ENCODE results near the gene DAPK3. TPM values are rescaled to one million over a fixed set of nuclear protein-coding genes. Genes with fewer than 3 reads are reported as not detected.

The DAPK3 gene
- total RNA-seq, 4 donors from 2014 or later = 192 to 257 (median 235) TPM

DNA sequence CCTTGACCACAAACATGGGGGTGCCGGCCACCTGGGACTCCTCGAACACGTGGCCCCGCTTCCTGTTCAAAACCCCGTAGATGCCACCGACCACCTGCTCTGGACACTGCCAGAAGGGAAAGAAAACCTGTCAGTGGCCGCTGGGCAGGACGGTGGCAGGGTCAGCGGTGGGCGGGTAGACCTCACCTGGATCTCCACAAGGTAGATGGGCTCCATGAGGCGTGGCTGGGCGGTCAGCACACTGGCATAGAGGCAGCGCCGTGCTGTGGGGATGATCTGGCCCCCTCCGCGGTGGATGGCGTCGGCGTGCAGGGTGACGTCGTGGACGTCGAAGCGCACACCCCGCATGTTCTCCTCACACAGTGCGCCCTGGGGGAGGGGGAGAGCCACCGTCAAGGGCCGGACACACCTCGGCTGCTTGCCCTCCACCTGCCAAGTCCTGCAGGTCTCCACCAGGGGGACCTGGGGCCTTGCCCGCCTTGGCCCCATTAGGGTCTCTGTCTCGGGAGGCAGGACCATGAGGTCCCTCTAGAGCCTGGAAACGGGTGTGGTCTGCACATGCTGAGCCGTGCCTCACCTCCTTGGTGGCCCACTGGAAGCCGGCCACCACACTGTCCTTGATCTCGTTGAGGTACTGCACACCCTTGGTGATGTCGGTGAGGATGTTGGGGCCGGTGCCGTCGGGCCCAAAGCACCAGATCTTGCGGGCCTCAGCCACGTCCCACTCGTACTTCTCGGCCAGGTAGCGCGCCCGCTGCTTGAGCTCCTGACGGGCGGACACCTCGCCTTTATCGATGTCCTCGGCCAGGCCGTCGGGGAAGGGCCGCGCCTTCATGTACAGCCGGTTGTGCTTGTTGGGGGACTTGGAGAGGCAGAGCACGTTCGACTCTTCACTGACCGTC is 6.6 kb upstream of the DAPK3 start:
- no peaks in the 10 kb centered on the region for H3K27me3 ChIP-seq
- 81% methylated on average over 8 of the region's 59 CpGs; no CpG with 5 or more reads in 1 of the 2 donors for WGBS, 2 donors (ENCODE audit: low coverage in 1 of 2)
- peaks cover 0 to 45% (median 0%) of the 10 kb centered on the region in 3 donors for H3K4me1 ChIP-seq
- no peak for TF ChIP-seq EP300 (IDR thresholded peaks at IDR 0.05)
- TF ChIP-seq, protein P1, sequence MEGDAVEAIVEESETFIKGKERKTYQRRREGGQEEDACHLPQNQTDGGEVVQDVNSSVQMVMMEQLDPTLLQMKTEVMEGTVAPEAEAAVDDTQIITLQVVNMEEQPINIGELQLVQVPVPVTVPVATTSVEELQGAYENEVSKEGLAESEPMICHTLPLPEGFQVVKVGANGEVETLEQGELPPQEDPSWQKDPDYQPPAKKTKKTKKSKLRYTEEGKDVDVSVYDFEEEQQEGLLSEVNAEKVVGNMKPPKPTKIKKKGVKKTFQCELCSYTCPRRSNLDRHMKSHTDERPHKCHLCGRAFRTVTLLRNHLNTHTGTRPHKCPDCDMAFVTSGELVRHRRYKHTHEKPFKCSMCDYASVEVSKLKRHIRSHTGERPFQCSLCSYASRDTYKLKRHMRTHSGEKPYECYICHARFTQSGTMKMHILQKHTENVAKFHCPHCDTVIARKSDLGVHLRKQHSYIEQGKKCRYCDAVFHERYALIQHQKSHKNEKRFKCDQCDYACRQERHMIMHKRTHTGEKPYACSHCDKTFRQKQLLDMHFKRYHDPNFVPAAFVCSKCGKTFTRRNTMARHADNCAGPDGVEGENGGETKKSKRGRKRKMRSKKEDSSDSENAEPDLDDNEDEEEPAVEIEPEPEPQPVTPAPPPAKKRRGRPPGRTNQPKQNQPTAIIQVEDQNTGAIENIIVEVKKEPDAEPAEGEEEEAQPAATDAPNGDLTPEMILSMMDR (IDR thresholded peaks at IDR 0.05) = peak in 1 of 4 experiments; percentile 2
- H3K36me3 ChIP-seq = peaks cover 4 to 81% of the 10 kb centered on the region in 2 donors
- ATAC-seq = no peak
- no peaks in the 10 kb centered on the region for H3K9me3 ChIP-seq
- peak overlapping the region in 3 of 4 donors; percentile 24 to 53 (median 51) for H3K27ac ChIP-seq
- H3K4me3 ChIP-seq = no peak overlapping the region

DNA sequence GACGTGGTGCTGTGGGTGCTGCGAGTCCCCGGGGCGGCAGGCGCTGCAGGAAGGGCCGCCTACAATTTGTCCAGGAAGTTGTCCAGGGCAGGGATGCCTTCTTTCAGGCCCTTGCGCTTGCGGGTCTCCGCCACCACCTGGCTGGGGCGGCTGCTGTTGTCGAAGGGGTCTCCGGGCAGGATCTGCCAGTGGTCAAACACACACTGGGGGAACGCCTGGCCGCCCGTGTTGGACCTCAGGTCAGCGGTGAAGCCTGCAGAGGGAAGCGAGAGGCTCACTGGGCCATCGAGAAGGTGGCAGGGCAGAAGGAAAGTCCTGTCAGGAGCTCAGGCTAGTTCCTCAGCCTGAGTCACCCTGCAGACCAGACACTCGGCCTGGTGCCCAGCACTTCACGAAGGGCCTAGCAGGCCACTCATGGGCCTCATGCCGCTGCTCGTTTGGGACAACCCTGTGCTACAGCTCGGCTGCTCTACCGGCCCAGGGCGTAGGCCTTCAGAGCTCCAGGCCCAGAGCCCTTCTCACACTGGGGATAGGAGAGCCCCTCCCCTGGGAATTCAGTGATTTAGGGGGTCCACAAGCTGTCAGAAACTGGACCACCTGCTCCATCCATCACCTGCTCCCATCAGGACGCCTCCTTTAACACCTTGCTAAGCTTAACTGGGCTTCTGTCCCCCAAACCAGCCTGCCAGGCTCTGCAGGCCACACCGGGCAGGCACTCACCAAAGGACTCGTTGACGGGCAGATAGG is 5.8 kb upstream of the DAPK3 start:
- WGBS, 2 donors (ENCODE audit: low coverage in 1 of 2) = 90 to 100% methylated on average over 1 to 2 of the region's 29 CpGs
- peaks cover 0 to 39% (median 0%) of the 10 kb centered on the region in 3 donors for H3K4me1 ChIP-seq
- ATAC-seq = no peak
- TF ChIP-seq EP300 (IDR thresholded peaks at IDR 0.05) = no peak
- TF ChIP-seq POLR2AphosphoS5 (IDR thresholded peaks at IDR 0.05) = peak; percentile 57
- peak overlapping the region in 3 of 4 donors; percentile 24 to 53 (median 51) for H3K27ac ChIP-seq
- no peak overlapping the region for H3K4me3 ChIP-seq
- no peaks in the 10 kb centered on the region for H3K9me3 ChIP-seq
- H3K36me3 ChIP-seq = peaks cover 4 to 75% of the 10 kb centered on the region in 2 donors
- no peaks in the 10 kb centered on the region for H3K27me3 ChIP-seq

DNA sequence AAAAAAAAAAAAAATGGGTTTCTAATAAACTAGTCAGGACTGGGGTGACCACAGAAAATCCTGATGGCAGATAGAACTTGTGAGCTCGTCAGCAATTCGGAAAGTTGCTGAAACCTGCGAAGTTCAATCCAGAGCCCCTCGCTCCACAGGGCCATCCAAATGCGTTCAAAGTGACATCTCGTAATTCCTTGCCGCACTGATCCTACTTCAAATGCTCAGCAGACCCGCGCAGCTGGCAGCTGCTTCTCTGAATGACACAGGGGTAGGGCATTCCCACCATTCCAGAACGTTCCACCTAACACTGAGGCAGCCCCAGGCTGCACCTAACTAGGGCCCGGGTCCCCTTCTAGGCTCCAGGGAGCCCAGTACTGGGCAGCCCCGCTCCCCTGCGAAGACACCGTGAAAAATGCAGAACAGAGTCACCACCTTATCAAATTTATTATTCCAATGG is 4.8 kb upstream of the DAPK3 start:
- ATAC-seq = no peak
- peaks cover 0 to 35% (median 0%) of the 10 kb centered on the region in 3 donors for H3K4me1 ChIP-seq
- peak overlapping the region in 2 of 4 donors; percentile 11 to 51 for H3K27ac ChIP-seq
- no peak overlapping the region for H3K4me3 ChIP-seq
- H3K27me3 ChIP-seq = no peaks in the 10 kb centered on the region
- H3K36me3 ChIP-seq = peaks cover 2 to 65% of the 10 kb centered on the region in 2 donors
- H3K9me3 ChIP-seq = no peaks in the 10 kb centered on the region
- TF ChIP-seq EP300 (IDR thresholded peaks at IDR 0.05) = no peak
- no peak for TF ChIP-seq POLR2AphosphoS5 (IDR thresholded peaks at IDR 0.05)
- TF ChIP-seq POLR2A (IDR thresholded peaks at IDR 0.05) = no peak
- TF ChIP-seq, protein P1 (IDR thresholded peaks at IDR 0.05) = no peak
- WGBS, 2 donors (ENCODE audit: low coverage in 1 of 2) = 77 to 81% methylated on average over 8 to 12 of the region's 14 CpGs

DNA sequence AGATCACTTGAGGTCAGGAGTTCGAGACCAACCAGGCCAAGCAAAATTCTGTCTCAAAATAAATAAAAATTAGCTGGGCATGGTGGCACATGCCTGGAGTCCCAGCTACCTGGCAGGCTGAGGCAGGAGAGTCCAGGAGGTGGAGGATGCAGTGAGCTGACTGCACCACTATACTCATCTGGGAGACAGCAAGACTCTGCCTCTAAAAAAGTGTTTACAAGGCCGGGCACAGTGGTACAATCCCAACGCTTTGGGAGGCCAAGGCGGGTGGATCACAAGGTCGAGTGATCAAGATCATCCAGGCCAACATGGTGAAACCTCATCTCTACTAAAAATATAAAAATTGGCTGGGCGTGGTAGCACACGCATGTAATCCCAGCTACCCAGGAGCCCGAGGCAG is 4.2 kb upstream of the DAPK3 start:
- peaks cover 0 to 32% (median 0%) of the 10 kb centered on the region in 3 donors for H3K4me1 ChIP-seq
- peaks cover 0 to 60% of the 10 kb centered on the region in 2 donors for H3K36me3 ChIP-seq
- H3K27ac ChIP-seq = no peak overlapping the region
- no peaks in the 10 kb centered on the region for H3K9me3 ChIP-seq
- no peak for ATAC-seq
- TF ChIP-seq POLR2AphosphoS5 (IDR thresholded peaks at IDR 0.05) = no peak
- TF ChIP-seq, protein P1 (IDR thresholded peaks at IDR 0.05) = no peak
- TF ChIP-seq EP300 (IDR thresholded peaks at IDR 0.05) = no peak
- no peak for TF ChIP-seq POLR2A (IDR thresholded peaks at IDR 0.05)
- WGBS, 2 donors (ENCODE audit: low coverage in 1 of 2) = 68 to 81% methylated on average over 5 to 7 of the region's 8 CpGs
- no peak overlapping the region for H3K4me3 ChIP-seq
- H3K27me3 ChIP-seq = no peaks in the 10 kb centered on the region

DNA sequence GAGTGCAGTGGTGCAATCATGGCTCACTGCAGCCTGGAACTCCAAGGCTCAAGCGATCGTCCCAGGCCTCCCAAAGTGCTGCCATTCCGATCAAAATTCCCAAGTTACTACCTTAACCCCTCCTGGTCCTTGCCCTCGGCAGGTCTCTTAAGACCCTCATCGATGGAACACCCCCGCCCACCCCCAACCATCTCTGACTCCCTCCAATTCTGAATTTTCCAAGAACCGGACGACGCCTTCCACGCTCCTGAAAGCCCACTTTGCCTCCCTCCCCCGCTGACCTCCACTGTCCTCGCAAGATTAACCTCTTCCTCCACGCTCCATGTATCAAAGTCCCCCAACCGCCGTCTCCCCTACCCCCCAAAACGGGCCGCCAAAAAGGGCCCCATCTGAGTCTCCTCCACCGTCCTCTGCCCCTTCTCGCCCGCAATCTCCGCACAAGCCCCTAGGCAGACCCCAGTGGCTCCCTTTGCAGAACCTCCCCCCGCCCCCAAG is 539 bp downstream of the DAPK3 start:
- no peak for ATAC-seq
- Histone ChIP-seq H3K4me3 (peak overlapping the region; percentile 80 to 100), H3K27me3 (no peaks in the 10 kb centered on the region), H3K9me3 (no peaks in the 10 kb centered on the region), H3K27ac (peak overlapping the region; percentile 98 to 100 (median 98)), H3K36me3 (peaks cover 0 to 41% of the 10 kb centered on the region in 2 donors), H3K4me1 (peaks cover 0 to 59% (median 33%) of the 10 kb centered on the region in 3 donors)
- TF ChIP-seq POLR2A (IDR thresholded peaks at IDR 0.05) (no peak), EP300 (IDR thresholded peaks at IDR 0.05) (no peak), POLR2AphosphoS5 (IDR thresholded peaks at IDR 0.05) (no peak)
- TF ChIP-seq, protein P1 (IDR thresholded peaks at IDR 0.05) = no peak
- WGBS, 2 donors (ENCODE audit: low coverage in 1 of 2) = 0% methylated on average over 3 to 18 of the region's 22 CpGs

Measured in gastroesophageal sphincter (tissue), 4 donors.